HepG2 (cell line): ENCODE measurements around the gene PRKCZ. TPM values are rescaled to one million over a fixed set of nuclear protein-coding genes. Genes with fewer than 3 reads are reported as not detected.

ENCODE experiments used
- FOXP4 ChIP-seq: sonication (generic); formaldehyde crosslinking; IDR thresholded peaks from 2 replicates; pipeline ENCODE4 v1.4.0; 2020; ENCODE audit warnings: missing genetic modification reagents
- GPN1 ChIP-seq: sonication (generic); formaldehyde crosslinking; IDR thresholded peaks from 2 replicates; pipeline ENCODE4 v1.5.1; 2020; ENCODE audit warnings: missing genetic modification reagents, borderline replicate concordance
- IKZF1 ChIP-seq: fragments of 450-650 bp; IDR thresholded peaks from 2 replicates; pipeline ENCODE4 v1.7.1; 2016
- MAF1 ChIP-seq: sonication (generic); formaldehyde crosslinking; IDR thresholded peaks from 2 replicates; pipeline ENCODE4 v1.5.0; 2020; ENCODE audit warnings: missing genetic modification reagents, borderline replicate concordance
- MTF1 ChIP-seq: sonication (generic); formaldehyde crosslinking; IDR thresholded peaks from 2 replicates; pipeline ENCODE4 v1.5.0; 2020; ENCODE audit warnings: missing genetic modification reagents
- MXD1 ChIP-seq: sonication (generic); formaldehyde crosslinking; IDR thresholded peaks from 2 replicates; pipeline ENCODE4 v1.4.0; 2020; ENCODE audit warnings: mild to moderate bottlenecking, missing genetic modification reagents
- NCOA2 ChIP-seq: sonication (generic); formaldehyde crosslinking; IDR thresholded peaks from 2 replicates; pipeline ENCODE4 v1.8.0; 2022; ENCODE audit warnings: inconsistent platforms
- NR2F2 ChIP-seq: IDR thresholded peaks from 2 replicates; pipeline ENCODE4 v1.6.1; 2012; ENCODE audit warnings: low read depth, inconsistent platforms, borderline replicate concordance
- POLR2AphosphoS2 ChIP-seq: IDR thresholded peaks from 2 replicates; pipeline ENCODE4 v1.6.1; 2011; ENCODE audit warnings: low read depth, low read length, improper control_type of control experiment
- PREB ChIP-seq: sonication (generic); formaldehyde crosslinking; IDR thresholded peaks from 2 replicates; pipeline ENCODE4 v1.4.0; 2020; ENCODE audit warnings: missing genetic modification reagents
- RARA ChIP-seq: IDR thresholded peaks from 2 replicates; pipeline ENCODE4 v1.6.1; 2016; ENCODE audit warnings: missing genetic modification reagents, missing compliant biosample characterization
- SIN3A ChIP-seq: IDR thresholded peaks from 2 replicates; pipeline ENCODE4 v1.6.1; 2011; ENCODE audit warnings: low read depth, mild to moderate bottlenecking, control low read depth, low read length, borderline replicate concordance
- SP1 ChIP-seq, 2 experiments: fragments of 450-650 bp in 1 of 2; sonication (generic) in 1 of 2; formaldehyde crosslinking in 1 of 2; IDR thresholded peaks; 2 replicates each; pipeline versions ENCODE4 v1.4.0 to v1.6.1; 2016 to 2020; ENCODE audit warnings: missing genetic modification reagents in 1 of 2
- ZFP82 ChIP-seq: sonication (generic); formaldehyde crosslinking; IDR thresholded peaks from 2 replicates; pipeline ENCODE4 v1.5.1; 2020; ENCODE audit warnings: mild to moderate bottlenecking, missing genetic modification reagents, borderline replicate concordance
- ZNF260 ChIP-seq: sonication (generic); formaldehyde crosslinking; IDR thresholded peaks from 2 replicates; pipeline ENCODE4 v1.4.0; 2020; ENCODE audit warnings: missing genetic modification reagents, low read depth, mild to moderate bottlenecking, borderline replicate concordance
- ZNF496 ChIP-seq: sonication (generic); formaldehyde crosslinking; IDR thresholded peaks from 2 replicates; pipeline ENCODE4 v1.8.1; 2023; ENCODE audit warnings: mild to moderate bottlenecking, moderate library complexity, missing genetic modification reagents; ENCODE audit not compliant: insufficient replicate concordance
- ZNF570 ChIP-seq: sonication (generic); formaldehyde crosslinking; IDR thresholded peaks from 2 replicates; pipeline ENCODE4 v1.4.0; 2020; ENCODE audit warnings: mild to moderate bottlenecking, missing genetic modification reagents, borderline replicate concordance
- polyA plus RNA-seq, 8 experiments: library from polyadenylated mRNA; depleted of rRNA in 3 of 8; stranded (reverse) in 7 of 8; unstranded in 1 of 8; fragments of >200 nt; fragmentation: Illumina TruSeq in 4 of 8; extraction: Trizol in 4 of 8; gene quantifications; 2 replicates each; pipeline versions ENCODE4 v1.2.1 to v1.2.3, GENCODE V29; 2011 to 2016; ENCODE audit warnings: low read depth in 4 of 8, missing spikeins in 1 of 8, mixed read lengths in 1 of 8; ENCODE audit not compliant: insufficient read depth in 1 of 8
- total RNA-seq, 5 experiments: library from RNA; depleted of rRNA; stranded (reverse); fragments of >200 nt; fragmentation: Illumina TruSeq; extraction: Trizol; gene quantifications; 2 replicates each; pipeline ENCODE4 v1.2.3, GENCODE V29; 2016; ENCODE audit warnings: low read depth in 1 of 5
- TF ChIP-seq, protein P1 (sequence below): IDR thresholded peaks from 2 replicates; pipeline ENCODE4 v1.6.1; 2018; ENCODE audit warnings: missing genetic modification reagents
- TF ChIP-seq, protein P2 (sequence below): IDR thresholded peaks from 2 replicates; pipeline ENCODE4 v1.6.1; 2012; ENCODE audit warnings: inconsistent platforms
- TF ChIP-seq, protein P3 (sequence below): sonication (generic); formaldehyde crosslinking; IDR thresholded peaks from 2 replicates; pipeline ENCODE4 v1.8.1; 2022; ENCODE audit warnings: mild to moderate bottlenecking, missing genetic modification reagents
- TF ChIP-seq, protein P4 (sequence below): sonication (generic); formaldehyde crosslinking; IDR thresholded peaks from 2 replicates; pipeline ENCODE4 v1.5.0; 2020; ENCODE audit warnings: missing genetic modification reagents, mild to moderate bottlenecking, borderline replicate concordance

The PRKCZ gene
- total and polyA plus RNA-seq, 2 of the 13 experiments (the other 11 are each of a cell fraction or from before 2014, with no cell fraction given) = 34.7 to 85.2 TPM

GRCh38 chr1:2049225-2049717 is 940 bp upstream of the PRKCZ start (continued):
- TF ChIP-seq ZNF570 (CRISPR knock-in tag) (no peak), RARA (CRISPR knock-in tag) (no peak; the same call in 1 of the 2 replicates), IKZF1 (no peak), ZNF260 (CRISPR knock-in tag) (no peak), SIN3A (no peak; the same call in 1 of the 2 replicates), MTF1 (CRISPR knock-in tag) (no peak), MXD1 (CRISPR knock-in tag) (no peak), POLR2AphosphoS2 (no peak), NR2F2 (no peak), GPN1 (CRISPR knock-in tag) (no peak), ZFP82 (CRISPR knock-in tag) (no peak), NCOA2 (CRISPR knock-in tag) (no peak), PREB (no peak), FOXP4 (CRISPR knock-in tag) (no peak; the same call in 1 of the 2 replicates), MAF1 (no peak), SP1 (IDR thresholded peaks at IDR 0.05) (no peak), SP1 (CRISPR knock-in tag; IDR thresholded peaks at IDR 0.05) (peak; percentile 77), ZNF496 (CRISPR knock-in tag) (no peak)
- TF ChIP-seq, protein P1, sequence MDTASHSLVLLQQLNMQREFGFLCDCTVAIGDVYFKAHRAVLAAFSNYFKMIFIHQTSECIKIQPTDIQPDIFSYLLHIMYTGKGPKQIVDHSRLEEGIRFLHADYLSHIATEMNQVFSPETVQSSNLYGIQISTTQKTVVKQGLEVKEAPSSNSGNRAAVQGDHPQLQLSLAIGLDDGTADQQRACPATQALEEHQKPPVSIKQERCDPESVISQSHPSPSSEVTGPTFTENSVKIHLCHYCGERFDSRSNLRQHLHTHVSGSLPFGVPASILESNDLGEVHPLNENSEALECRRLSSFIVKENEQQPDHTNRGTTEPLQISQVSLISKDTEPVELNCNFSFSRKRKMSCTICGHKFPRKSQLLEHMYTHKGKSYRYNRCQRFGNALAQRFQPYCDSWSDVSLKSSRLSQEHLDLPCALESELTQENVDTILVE (CRISPR knock-in tag) = no peak
- TF ChIP-seq, protein P2, sequence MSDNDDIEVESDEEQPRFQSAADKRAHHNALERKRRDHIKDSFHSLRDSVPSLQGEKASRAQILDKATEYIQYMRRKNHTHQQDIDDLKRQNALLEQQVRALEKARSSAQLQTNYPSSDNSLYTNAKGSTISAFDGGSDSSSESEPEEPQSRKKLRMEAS = peak; percentile 99
- TF ChIP-seq, protein P3, sequence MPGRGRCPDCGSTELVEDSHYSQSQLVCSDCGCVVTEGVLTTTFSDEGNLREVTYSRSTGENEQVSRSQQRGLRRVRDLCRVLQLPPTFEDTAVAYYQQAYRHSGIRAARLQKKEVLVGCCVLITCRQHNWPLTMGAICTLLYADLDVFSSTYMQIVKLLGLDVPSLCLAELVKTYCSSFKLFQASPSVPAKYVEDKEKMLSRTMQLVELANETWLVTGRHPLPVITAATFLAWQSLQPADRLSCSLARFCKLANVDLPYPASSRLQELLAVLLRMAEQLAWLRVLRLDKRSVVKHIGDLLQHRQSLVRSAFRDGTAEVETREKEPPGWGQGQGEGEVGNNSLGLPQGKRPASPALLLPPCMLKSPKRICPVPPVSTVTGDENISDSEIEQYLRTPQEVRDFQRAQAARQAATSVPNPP (CRISPR knock-in tag) = no peak
- TF ChIP-seq, protein P4, sequence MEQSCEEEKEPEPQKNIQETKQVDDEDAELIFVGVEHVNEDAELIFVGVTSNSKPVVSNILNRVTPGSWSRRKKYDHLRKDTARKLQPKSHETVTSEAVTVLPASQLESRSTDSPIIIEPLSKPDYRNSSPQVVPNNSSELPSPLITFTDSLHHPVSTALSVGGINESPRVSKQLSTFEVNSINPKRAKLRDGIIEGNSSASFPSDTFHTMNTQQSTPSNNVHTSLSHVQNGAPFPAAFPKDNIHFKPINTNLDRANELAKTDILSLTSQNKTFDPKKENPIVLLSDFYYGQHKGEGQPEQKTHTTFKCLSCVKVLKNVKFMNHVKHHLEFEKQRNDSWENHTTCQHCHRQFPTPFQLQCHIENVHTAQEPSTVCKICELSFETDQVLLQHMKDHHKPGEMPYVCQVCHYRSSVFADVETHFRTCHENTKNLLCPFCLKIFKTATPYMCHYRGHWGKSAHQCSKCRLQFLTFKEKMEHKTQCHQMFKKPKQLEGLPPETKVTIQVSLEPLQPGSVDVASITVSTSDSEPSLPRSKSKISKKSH (CRISPR knock-in tag) = no peak; the same call in none of the 2 replicates
